GM18873 (cell line): ENCODE results near the gene PNPLA4.

ENCODE experiments used
- ATAC-seq: cut with Tn5 transposase; IDR thresholded peaks from one replicate; pipeline ENCODE4 v1.9.1; 2021; ENCODE audit warnings: mild to moderate bottlenecking, moderate library complexity, moderate number of reproducible peaks; ENCODE audit not compliant: unreplicated experiment, low FRiP score

The PNPLA4 gene

DNA sequence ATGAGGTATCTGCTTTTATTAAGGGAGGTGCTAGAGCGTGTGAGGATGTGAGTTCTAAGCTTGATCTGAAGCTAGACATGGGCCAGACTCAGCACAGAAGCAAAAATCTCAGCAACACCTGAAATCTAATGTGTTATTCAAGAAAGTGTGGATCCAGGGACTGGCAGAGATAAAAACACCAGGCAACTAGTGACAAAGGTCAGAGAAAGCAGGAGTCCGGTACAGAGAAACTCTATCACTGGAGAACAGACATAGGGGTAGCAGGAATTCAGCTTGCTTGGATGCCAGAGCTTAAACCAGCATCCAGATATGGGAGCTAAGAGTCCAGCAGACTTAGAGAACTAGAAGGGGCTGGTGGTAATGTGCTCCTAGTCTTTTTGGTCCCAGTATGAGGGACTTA lies 50.3 kb downstream of the PNPLA4 start:
- no peak for ATAC-seq

- no peak for ATAC-seq
These were observed 55.2 kb downstream of the PNPLA4 start for GRCh38 chrX:7872042-7872441.

- no peak for ATAC-seq
These were observed 75.0 kb downstream of the PNPLA4 start for GRCh38 chrX:7852166-7852565.
